HEK293 (cell line): Measurements from ENCODE around the gene TPRN.

Experiments
- CTCF ChIA-PET: fragments of 350-600 bp; formaldehyde crosslinking; extraction: SDS; loops from one replicate; lab custom pipeline; 2021; ENCODE audit warnings: antibody characterized with exemption; lab: Yijun Ruan, JAX
- POLR2A ChIA-PET: fragments of 300-600 bp; formaldehyde crosslinking; extraction: SDS; loops from one replicate; lab custom pipeline; 2020; ENCODE audit warnings: antibody characterized with exemption, inconsistent platforms; lab: Yijun Ruan, JAX
- H3K27ac ChIP-seq: fragments of 200-500 bp; sonication (Bioruptor generic); 2 replicates; pipeline ENCODE4 v1.5.1; 2014; ENCODE audit warnings: low read depth, low read length, control low read depth, inconsistent platforms; ENCODE audit errors: extremely low read depth
- H3K36me3 ChIP-seq, 2 experiments: fragments of 200-500 bp in 1 of 2; sonication (Bioruptor generic) in 1 of 2; 1 replicate in 1 of 2; 2 replicates in 1 of 2; pipeline ENCODE4 v1.5.1; 2014 to 2017; ENCODE audit warnings: inconsistent platforms in 2 of 2, low read length in 2 of 2; ENCODE audit not compliant: control insufficient read depth in 2 of 2, insufficient read depth in 1 of 2
- H3K4me1 ChIP-seq: fragments of 200-500 bp; sonication (Bioruptor generic); 2 replicates; pipeline ENCODE4 v1.5.1; 2014; ENCODE audit warnings: mild to moderate bottlenecking, low read length, inconsistent platforms; ENCODE audit not compliant: control insufficient read depth, insufficient read depth
- H3K4me3 ChIP-seq: 2 replicates; pipeline ENCODE4 v1.5.1; 2011; ENCODE audit warnings: low read depth, mild to moderate bottlenecking, control low read depth, low read length, moderate library complexity
- H3K9me3 ChIP-seq: fragments of 200-500 bp; sonication (Bioruptor generic); 2 replicates; pipeline ENCODE4 v1.5.1; 2014; ENCODE audit warnings: low read depth, low read length, inconsistent platforms; ENCODE audit not compliant: control insufficient read depth, insufficient read depth
- AEBP2 ChIP-seq: fragments of 450-650 bp; formaldehyde crosslinking; IDR thresholded peaks from 2 replicates; pipeline ENCODE4 v1.5.1; 2016; ENCODE audit warnings: missing biosample characterization, missing genetic modification characterization, borderline replicate concordance
- HOXA7 ChIP-seq: sonication (generic); formaldehyde crosslinking; IDR thresholded peaks from 2 replicates; pipeline ENCODE4 v1.8.1; 2022; ENCODE audit warnings: missing genetic modification reagents, borderline replicate concordance
- PRDM10 ChIP-seq: fragments of 450-650 bp; formaldehyde crosslinking; IDR thresholded peaks from 2 replicates; pipeline ENCODE4 v1.5.1; 2016; ENCODE audit warnings: missing biosample characterization, missing genetic modification characterization
- ZBTB21 ChIP-seq: fragments of 450-650 bp; formaldehyde crosslinking; IDR thresholded peaks from 2 replicates; pipeline ENCODE4 v1.5.1; 2017; ENCODE audit warnings: missing biosample characterization, missing genetic modification characterization
- ZNF138 ChIP-seq: fragments of 450-650 bp; formaldehyde crosslinking; IDR thresholded peaks from 2 replicates; pipeline ENCODE4 v1.5.1; 2016; ENCODE audit warnings: missing biosample characterization, missing genetic modification characterization, borderline replicate concordance
- ZNF2 ChIP-seq: fragments of 450-650 bp; formaldehyde crosslinking; IDR thresholded peaks from 2 replicates; pipeline ENCODE4 v1.5.1; 2016; ENCODE audit warnings: missing biosample characterization, missing genetic modification characterization
- ZNF239 ChIP-seq: fragments of 450-650 bp; formaldehyde crosslinking; IDR thresholded peaks from 2 replicates; pipeline ENCODE4 v1.5.1; 2016; ENCODE audit warnings: missing biosample characterization, missing genetic modification characterization
- ZNF292 ChIP-seq: fragments of 450-650 bp; formaldehyde crosslinking; IDR thresholded peaks from 2 replicates; pipeline ENCODE4 v1.5.1; 2016; ENCODE audit warnings: low read depth, missing biosample characterization, missing genetic modification characterization, borderline replicate concordance
- ZNF362 ChIP-seq: fragments of 450-650 bp; formaldehyde crosslinking; IDR thresholded peaks from 2 replicates; pipeline ENCODE4 v1.5.1; 2016; ENCODE audit warnings: missing biosample characterization, missing genetic modification characterization
- ZNF398 ChIP-seq: fragments of 450-650 bp; formaldehyde crosslinking; IDR thresholded peaks from 2 replicates; pipeline ENCODE4 v1.5.1; 2017; ENCODE audit warnings: missing biosample characterization, missing genetic modification characterization
- ZNF423 ChIP-seq: fragments of 450-650 bp; formaldehyde crosslinking; IDR thresholded peaks from 2 replicates; pipeline ENCODE4 v1.5.1; 2016; ENCODE audit warnings: missing biosample characterization, missing genetic modification characterization
- ZNF521 ChIP-seq: fragments of 450-650 bp; formaldehyde crosslinking; IDR thresholded peaks from 2 replicates; pipeline ENCODE4 v1.5.1; 2017; ENCODE audit warnings: missing biosample characterization, mild to moderate bottlenecking, missing genetic modification characterization
- ZNF623 ChIP-seq: fragments of 450-650 bp; formaldehyde crosslinking; IDR thresholded peaks from 2 replicates; pipeline ENCODE4 v1.5.1; 2016; ENCODE audit warnings: missing biosample characterization, missing genetic modification characterization
- ZNF639 ChIP-seq: fragments of 450-650 bp; formaldehyde crosslinking; IDR thresholded peaks from 2 replicates; pipeline ENCODE4 v1.5.1; 2016; ENCODE audit warnings: missing biosample characterization, missing genetic modification characterization
- ZNF76 ChIP-seq: fragments of 450-650 bp; formaldehyde crosslinking; IDR thresholded peaks from 2 replicates; pipeline ENCODE4; 2016; ENCODE audit warnings: low read depth, missing biosample characterization, missing genetic modification characterization, borderline replicate concordance
- ZNF792 ChIP-seq: fragments of 450-650 bp; formaldehyde crosslinking; IDR thresholded peaks from 2 replicates; pipeline ENCODE4 v1.5.1; 2016; ENCODE audit warnings: missing biosample characterization, missing genetic modification characterization
- ZNF843 ChIP-seq: fragments of 450-650 bp; formaldehyde crosslinking; IDR thresholded peaks from 2 replicates; pipeline ENCODE4 v1.5.1; 2016; ENCODE audit warnings: missing biosample characterization, missing genetic modification characterization

TPRN gene

GRCh38 chr9:137160716-137161557, 39.6 kb downstream of the TPRN start (continued):
- no peak for TF ChIP-seq ZNF398 (tag by site-specific recombination)

- Histone ChIP-seq H3K27ac (no peak overlapping the region), H3K4me1 (no peaks in the 10 kb centered on the region), H3K36me3 (no peaks in the 10 kb centered on the region), H3K9me3 (no peaks in the 10 kb centered on the region), H3K4me3 (no peak overlapping the region)
- POLR2A ChIA-PET = interaction anchor here (1.3 kb wide), 1 partner anchor 30 kb away, joined by 3 read pairs; no protein-coding TSS in a partner anchor
- no peak for TF ChIP-seq AEBP2 (tag by site-specific recombination)
- no peak for TF ChIP-seq ZNF362 (tag by site-specific recombination)
- TF ChIP-seq ZNF138 (tag by site-specific recombination) = no peak
- TF ChIP-seq ZNF623 (tag by site-specific recombination) = no peak
- no peak for TF ChIP-seq ZNF423
- no peak for TF ChIP-seq ZBTB21 (tag by site-specific recombination)
- CTCF ChIA-PET = interaction anchor here (2.1 kb wide), 1 partner anchor 77 kb away, joined by 5 read pairs; no protein-coding TSS in a partner anchor
These were observed 40.5 kb downstream of the TPRN start for GRCh38 chr9:137160054-137160425.

GRCh38 chr9:137159105-137160053, 41.2 kb downstream of the TPRN start:
- Histone ChIP-seq H3K4me1 (no peaks in the 10 kb centered on the region), H3K4me3 (no peak overlapping the region), H3K27ac (no peak overlapping the region), H3K9me3 (no peaks in the 10 kb centered on the region), H3K36me3 (no peaks in the 10 kb centered on the region)
- ChIA-PET CTCF (no interaction called here), POLR2A (interaction anchor here (1.1 to 1.3 kb wide), 2 partner anchors 30 kb away, joined by 3 read pairs; no protein-coding TSS in a partner anchor)
- TF ChIP-seq ZNF2 (tag by site-specific recombination) = no peak
- TF ChIP-seq ZNF792 (tag by site-specific recombination) = no peak
- TF ChIP-seq ZNF521 (tag by site-specific recombination) = no peak
- no peak for TF ChIP-seq ZNF239
- TF ChIP-seq ZNF76 (tag by site-specific recombination) = no peak
- TF ChIP-seq HOXA7 (CRISPR knock-in tag) = no peak
- no peak for TF ChIP-seq ZNF639 (tag by site-specific recombination)
- no peak for TF ChIP-seq ZNF292 (tag by site-specific recombination)
- TF ChIP-seq PRDM10 (tag by site-specific recombination) = no peak
- no peak for TF ChIP-seq ZNF843 (tag by site-specific recombination)
